Right atrium auricular region (tissue), 2 donors: Measurements from ENCODE around the gene NFIX. TPM values are rescaled to one million over a fixed set of nuclear protein-coding genes. Genes with fewer than 3 reads are reported as not detected.
A peak's percentile ranks its signal among the peaks of the same experiment; 100 is the strongest.

Experiments
- DNase-seq: peaks from one replicate; pipeline ENCODE4 v3.0.0-alpha.2; 2019; ENCODE audit warnings: low spot score
- H3K27ac ChIP-seq, 2 donors: fragments of 200-600 bp; sonication (generic); 1 replicate in 1 of 2; 2 replicates in 1 of 2; pipeline ENCODE4 v1.5.1; 2016 to 2019
- H3K27me3 ChIP-seq, 2 donors: fragments of 200-600 bp; sonication (generic); one replicate each; pipeline versions ENCODE4 v1.5.1 to v1.6.0; 2017 to 2019
- H3K36me3 ChIP-seq: fragments of 200-600 bp; sonication (generic); one replicate; pipeline ENCODE4 v1.5.1; 2016
- H3K4me1 ChIP-seq, 2 donors: fragments of 200-600 bp; sonication (generic); one replicate each; pipeline versions ENCODE4 v1.5.1 to v1.6.0; 2017 to 2019
- H3K4me3 ChIP-seq, 2 donors: fragments of 200-600 bp; sonication (generic); 1 replicate in 1 of 2; 2 replicates in 1 of 2; pipeline ENCODE4 v1.5.1; 2017 to 2019; ENCODE audit warnings: mild to moderate bottlenecking in 1 of 2, moderate library complexity in 1 of 2
- H3K9me3 ChIP-seq, 2 donors: fragments of 200-600 bp; sonication (generic); one replicate each; pipeline ENCODE4 v1.5.1; 2019
- total RNA-seq, 2 donors: library from RNA; depleted of rRNA; stranded (reverse); fragments of >200 nt; gene quantifications; one replicate each; pipeline ENCODE4 v1.1.0, GENCODE V29; 2016
- TF ChIP-seq, protein P1 (sequence below), 2 donors: fragments of 200-600 bp; sonication (generic); IDR thresholded peaks; one replicate each; pipeline ENCODE4 v1.5.1; 2019; ENCODE audit warnings: antibody characterized with exemption in 2 of 2

The NFIX gene
- total RNA-seq, 2 donors from 2014 or later = 56.5 to 69.8 TPM

DNA sequence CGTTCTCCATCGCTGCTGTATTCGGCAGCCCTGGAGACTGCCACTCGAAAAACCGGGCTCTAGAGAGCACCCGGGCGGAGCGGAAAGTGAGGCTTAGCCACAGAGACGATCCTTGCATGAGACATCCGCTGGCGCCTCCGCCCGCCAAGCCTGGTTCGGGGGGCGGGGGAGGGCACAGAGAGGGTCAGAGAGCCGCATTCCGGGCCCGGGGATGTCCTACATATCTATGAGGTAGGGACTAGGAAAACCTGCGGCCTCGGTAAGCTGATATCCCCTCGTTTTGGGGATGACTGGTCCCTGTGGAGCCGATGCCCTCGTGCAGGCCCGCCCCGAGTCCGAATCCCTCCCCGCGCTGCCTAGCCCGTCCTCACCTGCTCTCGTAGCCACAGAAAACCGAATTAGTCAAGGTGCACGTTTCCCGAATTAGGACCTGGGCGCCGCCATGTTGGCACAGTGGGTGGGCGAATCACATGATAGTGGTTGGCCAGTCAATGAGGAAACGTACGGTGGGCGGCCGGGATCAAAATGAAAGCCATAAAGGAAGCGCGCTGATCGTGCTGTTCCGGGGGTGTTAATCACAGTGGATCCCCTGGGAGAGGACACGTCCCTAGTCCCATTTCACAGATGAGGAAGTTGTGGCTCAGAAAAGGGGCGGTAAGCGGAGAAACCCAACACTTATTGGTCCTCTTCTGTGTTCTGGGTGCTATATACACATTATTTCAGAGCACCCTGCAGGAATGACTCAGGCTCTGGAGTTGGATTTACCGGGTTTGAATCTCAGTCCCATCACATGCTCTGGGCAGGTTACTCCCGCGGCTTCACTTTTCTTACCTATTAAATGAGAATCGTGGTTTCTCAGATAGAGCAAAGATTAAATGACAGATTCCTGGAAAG is 121.3 kb downstream of the NFIX start, which contains the start of gene TRMT1:
TSS of gene TRMT1 (minus strand) at position 459 of the 894 bp plus-strand sequence. CDS start at position 118, 341 bp downstream.
- H3K36me3 ChIP-seq = peaks cover 11% of the 10 kb centered on the region
- H3K9me3 ChIP-seq = no peaks in the 10 kb centered on the region
- H3K27me3 ChIP-seq = no peaks in the 10 kb centered on the region
- peak within 1 kb of the TSS; percentile 87 to 99 for H3K4me3 ChIP-seq
- H3K27ac ChIP-seq = peak within 1 kb of the TSS; percentile 75 to 81
- H3K4me1 ChIP-seq = peaks cover 0 to 48% of the 10 kb centered on the region in 2 donors
- peak; percentile 96 for DNase-seq
- TF ChIP-seq, protein P1, sequence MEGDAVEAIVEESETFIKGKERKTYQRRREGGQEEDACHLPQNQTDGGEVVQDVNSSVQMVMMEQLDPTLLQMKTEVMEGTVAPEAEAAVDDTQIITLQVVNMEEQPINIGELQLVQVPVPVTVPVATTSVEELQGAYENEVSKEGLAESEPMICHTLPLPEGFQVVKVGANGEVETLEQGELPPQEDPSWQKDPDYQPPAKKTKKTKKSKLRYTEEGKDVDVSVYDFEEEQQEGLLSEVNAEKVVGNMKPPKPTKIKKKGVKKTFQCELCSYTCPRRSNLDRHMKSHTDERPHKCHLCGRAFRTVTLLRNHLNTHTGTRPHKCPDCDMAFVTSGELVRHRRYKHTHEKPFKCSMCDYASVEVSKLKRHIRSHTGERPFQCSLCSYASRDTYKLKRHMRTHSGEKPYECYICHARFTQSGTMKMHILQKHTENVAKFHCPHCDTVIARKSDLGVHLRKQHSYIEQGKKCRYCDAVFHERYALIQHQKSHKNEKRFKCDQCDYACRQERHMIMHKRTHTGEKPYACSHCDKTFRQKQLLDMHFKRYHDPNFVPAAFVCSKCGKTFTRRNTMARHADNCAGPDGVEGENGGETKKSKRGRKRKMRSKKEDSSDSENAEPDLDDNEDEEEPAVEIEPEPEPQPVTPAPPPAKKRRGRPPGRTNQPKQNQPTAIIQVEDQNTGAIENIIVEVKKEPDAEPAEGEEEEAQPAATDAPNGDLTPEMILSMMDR (IDR thresholded peaks at IDR 0.05) = no peak

DNA sequence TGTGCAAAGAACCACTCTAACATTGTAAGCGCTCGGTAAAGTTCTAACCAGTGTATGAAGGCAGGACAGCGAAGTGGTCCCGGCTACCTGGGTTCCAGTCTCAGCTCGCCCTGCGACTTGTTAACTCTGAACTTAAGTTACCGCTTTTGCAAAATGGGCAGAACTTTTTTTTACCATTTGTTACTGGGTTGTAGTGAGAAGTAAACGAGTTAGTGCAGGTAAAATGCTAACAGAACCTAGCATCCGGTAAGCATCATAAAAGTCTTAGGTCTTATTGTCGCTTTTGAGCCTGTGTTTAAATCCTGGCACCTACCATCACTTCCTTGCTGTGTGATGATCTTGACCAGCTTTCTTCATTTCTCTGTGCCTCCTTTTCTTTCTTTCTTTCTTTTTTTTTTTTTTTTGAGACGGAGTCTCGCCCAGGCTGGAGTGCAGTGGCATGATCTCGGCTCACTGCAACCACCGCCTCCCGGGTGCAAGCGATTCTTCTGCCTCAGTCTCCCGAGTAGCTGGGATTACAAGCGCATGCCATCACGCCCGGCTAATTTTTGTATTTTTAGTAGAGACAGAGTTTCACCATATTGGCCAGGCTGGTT is 122.0 kb downstream of the NFIX start:
- Histone ChIP-seq H3K36me3 (peaks cover 10% of the 10 kb centered on the region), H3K4me1 (peaks cover 0 to 48% of the 10 kb centered on the region in 2 donors), H3K27ac (peak overlapping the region; percentile 75 to 81), H3K4me3 (peak overlapping the region; percentile 87 to 99), H3K27me3 (no peaks in the 10 kb centered on the region), H3K9me3 (no peaks in the 10 kb centered on the region)
- TF ChIP-seq, protein P1 (IDR thresholded peaks at IDR 0.05) = no peak
- DNase-seq = no peak

DNA sequence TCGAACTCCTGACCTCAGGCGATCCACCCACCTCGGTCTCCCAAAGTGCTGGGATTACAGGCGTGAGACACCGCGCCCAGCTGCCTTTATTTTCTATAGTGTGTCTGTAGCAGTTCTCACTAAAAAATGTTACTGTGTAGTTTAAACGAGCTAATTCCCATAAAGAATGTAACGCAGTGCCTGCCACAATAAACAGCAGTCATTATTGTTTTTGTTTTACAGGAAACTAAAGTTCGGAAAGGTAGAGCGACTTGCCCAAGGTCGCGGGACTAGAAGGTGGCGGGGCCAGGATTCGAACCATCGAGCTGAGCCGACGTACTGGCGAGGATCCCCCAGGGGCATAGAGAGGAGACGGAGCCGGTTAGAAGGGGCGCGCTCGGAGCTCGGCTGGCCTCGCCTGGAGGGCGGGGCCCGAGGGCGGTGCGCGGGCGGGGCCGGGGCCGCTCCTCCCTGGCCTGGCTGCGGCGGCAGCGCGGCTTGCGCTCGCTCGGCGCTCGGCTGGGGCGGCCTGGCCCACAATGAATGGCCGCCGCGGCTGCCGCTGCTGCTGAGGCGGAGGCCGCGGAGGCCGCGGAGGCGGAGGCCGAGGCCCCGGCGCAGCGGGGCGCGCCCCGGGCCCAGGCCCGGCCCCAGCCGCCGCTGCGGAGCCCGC is 122.6 kb downstream of the NFIX start, which contains the start of gene NACC1:
TSS of gene NACC1 (plus strand) at position 493 of the 652 bp plus-strand sequence. CDS start 16,944 bp downstream, outside the sequence.
- Histone ChIP-seq H3K27ac (peak within 1 kb of the TSS; percentile 75 to 81), H3K36me3 (peaks cover 5% of the 10 kb centered on the region), H3K27me3 (no peaks in the 10 kb centered on the region), H3K4me1 (peaks cover 0 to 48% of the 10 kb centered on the region in 2 donors), H3K9me3 (no peaks in the 10 kb centered on the region), H3K4me3 (peak within 1 kb of the TSS; percentile 95 to 99)
- peak; percentile 84 for DNase-seq
- TF ChIP-seq, protein P1 (IDR thresholded peaks at IDR 0.05) = no peak

DNA sequence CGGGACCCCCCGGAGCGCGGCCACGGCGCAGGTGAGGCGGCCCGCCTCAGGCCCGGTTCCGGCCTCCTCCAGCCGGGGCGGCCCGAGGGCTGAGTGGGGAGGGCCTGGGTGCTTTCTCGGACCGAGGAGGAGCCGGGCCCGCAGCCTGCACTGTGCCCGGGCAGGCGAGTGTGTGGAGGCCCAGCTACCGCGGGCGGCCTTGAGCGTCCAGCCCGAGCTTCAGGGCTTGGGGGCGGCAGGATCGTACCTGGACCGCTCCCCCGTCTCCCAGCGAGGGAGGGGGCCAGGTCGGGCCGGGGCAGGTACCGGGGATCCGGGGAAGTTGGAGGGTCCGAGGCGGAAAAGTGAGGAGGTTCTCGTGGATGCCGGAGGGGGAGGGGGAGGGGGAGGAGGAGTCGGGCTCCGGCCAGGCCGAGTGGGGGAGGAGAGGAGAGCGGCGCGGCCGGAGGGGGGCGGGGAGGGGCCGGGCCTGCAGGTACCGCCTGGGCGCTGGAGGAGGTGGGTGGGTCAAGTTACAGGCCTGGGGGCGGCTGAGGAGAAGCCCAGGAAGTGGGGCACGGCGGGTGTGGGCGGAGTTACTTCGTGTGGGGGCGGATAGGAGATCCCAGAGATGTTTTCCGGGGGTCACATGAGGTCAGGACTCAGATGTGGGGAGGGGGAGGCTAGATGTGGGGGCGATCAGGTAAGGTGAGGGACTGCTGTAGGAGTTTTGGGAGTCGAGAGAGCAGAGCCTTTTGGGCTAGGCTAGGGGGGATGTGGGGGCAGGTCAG is 123.3 kb downstream of the NFIX start:
- DNase-seq = no peak
- TF ChIP-seq, protein P1 (IDR thresholded peaks at IDR 0.05) = no peak
- Histone ChIP-seq H3K9me3 (no peaks in the 10 kb centered on the region), H3K4me1 (peaks cover 0 to 48% of the 10 kb centered on the region in 2 donors), H3K4me3 (peak overlapping the region; percentile 95 to 99), H3K27ac (peak overlapping the region; percentile 53 to 66), H3K36me3 (peaks cover 1% of the 10 kb centered on the region), H3K27me3 (no peaks in the 10 kb centered on the region)

DNA sequence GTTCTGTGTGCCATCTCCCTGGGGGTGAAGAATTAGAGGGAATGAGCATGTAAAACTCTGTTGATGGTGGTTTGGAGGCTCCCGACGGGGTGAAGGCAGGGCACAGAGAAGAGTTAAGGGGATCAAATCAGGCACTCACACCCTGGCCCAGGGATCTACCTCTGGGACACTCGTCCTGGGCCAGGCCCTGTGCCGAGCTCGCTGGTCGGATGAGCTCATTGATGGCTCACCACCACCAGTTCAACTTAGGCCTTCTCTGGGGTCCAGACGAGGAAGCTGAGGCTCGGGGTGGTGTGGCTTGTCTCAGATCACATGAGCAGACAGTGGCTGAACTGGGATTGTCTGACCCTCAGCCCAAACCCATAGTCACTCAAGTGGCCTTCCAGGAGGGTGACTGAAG is 124.4 kb downstream of the NFIX start:
- H3K9me3 ChIP-seq = no peaks in the 10 kb centered on the region
- TF ChIP-seq, protein P1 (IDR thresholded peaks at IDR 0.05) = no peak
- H3K36me3 ChIP-seq = no peaks in the 10 kb centered on the region
- no peak overlapping the region for H3K27ac ChIP-seq
- H3K4me1 ChIP-seq = peaks cover 0 to 48% of the 10 kb centered on the region in 2 donors
- H3K27me3 ChIP-seq = no peaks in the 10 kb centered on the region
- DNase-seq = no peak
- peak overlapping the region in 1 of 2 donors; percentile 99 for H3K4me3 ChIP-seq
